NCI-H2107 treated with DMSO at 0.1 percent for 48 hours (cell line): ENCODE data around the gene CNTN5.
"Not testable (repeated sequence)": the region's sequence is repeated elsewhere in the genome, so short reads cannot be mapped to it uniquely, and the experiment has no call there.

ENCODE experiments used
- DNase-seq: peaks from one replicate; lab custom pipeline; 2025; ENCODE audit not compliant: unreplicated experiment; lab: John Stamatoyannopoulos, UW

CNTN5 gene

GRCh38 chr11:99020352-99021225, at the start of gene CNTN5:
Gene CNTN5 (plus strand): TSS chr11:99020949.
- DNase-seq = no peak

GRCh38 chr11:98979205-98979604, 41.5 kb upstream of the CNTN5 start:
- no peak for DNase-seq

- DNase-seq = no peak
These were observed 4.9 kb upstream of the CNTN5 start for GRCh38 chr11:99015634-99016454.

GRCh38 chr11:99019696-99020095, 1.1 kb upstream of the CNTN5 start:
- DNase-seq = no peak

- no peak for DNase-seq
These were observed 16.3 kb downstream of the CNTN5 start for GRCh38 chr11:99037057-99037456.

- no peak for DNase-seq
These were observed 42.6 kb downstream of the CNTN5 start for GRCh38 chr11:99063331-99063730.

GRCh38 chr11:99065121-99065520, 44.4 kb downstream of the CNTN5 start:
- no peak for DNase-seq

- DNase-seq = no peak
These were observed 46.0 kb downstream of the CNTN5 start for GRCh38 chr11:99066618-99067317.

GRCh38 chr11:99068832-99069231, 48.1 kb downstream of the CNTN5 start:
- no peak for DNase-seq

- DNase-seq = peak; percentile 3
These were observed 49.2 kb downstream of the CNTN5 start for GRCh38 chr11:99069856-99070444.

- no peak for DNase-seq
These were observed 58.8 kb downstream of the CNTN5 start for GRCh38 chr11:99079576-99079975.

GRCh38 chr11:99080154-99080553, 59.4 kb downstream of the CNTN5 start:
- no peak for DNase-seq

GRCh38 chr11:99098258-99098657, 77.5 kb downstream of the CNTN5 start:
- DNase-seq = no peak

- no peak for DNase-seq
These were observed 78.0 kb downstream of the CNTN5 start for GRCh38 chr11:99098751-99099150.

- no peak for DNase-seq
These were observed 96.9 kb downstream of the CNTN5 start for GRCh38 chr11:99117603-99118002.

- DNase-seq = not testable (repeated sequence)
These were observed 113.1 kb downstream of the CNTN5 start for GRCh38 chr11:99133862-99134261.

- DNase-seq = no peak
These were observed 114.8 kb downstream of the CNTN5 start for GRCh38 chr11:99135508-99135907.

GRCh38 chr11:99142237-99142636, 121.5 kb downstream of the CNTN5 start:
- no peak for DNase-seq

GRCh38 chr11:99148352-99148751, 127.6 kb downstream of the CNTN5 start:
- no peak for DNase-seq

- DNase-seq = no peak
These were observed 133.5 kb downstream of the CNTN5 start for GRCh38 chr11:99154277-99154676.

GRCh38 chr11:99160447-99160846, 139.7 kb downstream of the CNTN5 start:
- no peak for DNase-seq
